ENCODE data around the gene GREB1.

The GREB1 gene

GRCh38 chr2:11630855-11631254 lies 97.0 kb downstream of the GREB1 start:
- no CpG with 5 or more reads among the region's 4 CpGs for WGBS (ENCODE audit: extremely low coverage, insufficient coverage, insufficient read length)
- H4K12ac ChIP-seq (ENCODE audit: low read depth, low read length) = no peak overlapping the region
- H3K4me2 ChIP-seq (ENCODE audit: low read length) = no peak overlapping the region
- no peak overlapping the region for H3K14ac ChIP-seq (ENCODE audit: low read length)
- no peaks in the 10 kb centered on the region for H3K79me2 ChIP-seq (ENCODE audit: control insufficient read depth, insufficient read depth, low read length, poor library complexity)
- no peak overlapping the region for H3K9ac ChIP-seq (ENCODE audit: low read length)
- H3K4ac ChIP-seq (ENCODE audit: low read depth, low read length) = no peak overlapping the region
- no peaks in the 10 kb centered on the region for H3K27me3 ChIP-seq (ENCODE audit: insufficient read depth, low read length)
- H3K23ac ChIP-seq (ENCODE audit: low read length) = no peak overlapping the region
- H2BK120ac ChIP-seq (ENCODE audit: insufficient read depth, low read length, poor library complexity) = no peak overlapping the region
- no peak overlapping the region for H2BK12ac ChIP-seq (ENCODE audit: low read length)
- H2AFZ ChIP-seq (ENCODE audit: insufficient read depth, low read length, poor library complexity) = no peak overlapping the region
- H2BK5ac ChIP-seq (ENCODE audit: low read depth, low read length, poor library complexity) = no peak overlapping the region
- H3K4me1 ChIP-seq (ENCODE audit: control insufficient read depth in 1 of 2, insufficient read depth in 2 of 2, low read length in 2 of 2) = no peaks in the 10 kb centered on the region
- H4K91ac ChIP-seq (ENCODE audit: low read depth, low read length) = no peak overlapping the region
- H3K9me3 ChIP-seq (ENCODE audit: insufficient read depth, low read depth, low read length) = peaks cover 11% of the 10 kb centered on the region
- H3K4me3 ChIP-seq (ENCODE audit: low read depth, low read length) = no peak overlapping the region
- no peaks in the 10 kb centered on the region for H3K79me1 ChIP-seq (ENCODE audit: low read length)
- peaks cover 15 to 24% of the 10 kb centered on the region in 2 experiments for H3K36me3 ChIP-seq (ENCODE audit: control insufficient read depth in 1 of 2, insufficient read depth in 2 of 2, low read length in 2 of 2)
- H3K27ac ChIP-seq (ENCODE audit: low read depth, low read length) = no peak overlapping the region
- H4K8ac ChIP-seq (ENCODE audit: low read depth, low read length) = no peak overlapping the region
- no peak for DNase-seq
- no peak overlapping the region for H3K18ac ChIP-seq (ENCODE audit: low read length)
- H2AK5ac ChIP-seq (ENCODE audit: low read length) = no peak overlapping the region

GRCh38 chr2:11631462-11631861 lies 97.6 kb downstream of the GREB1 start:
- H2BK5ac ChIP-seq (ENCODE audit: low read depth, low read length, poor library complexity) = no peak overlapping the region
- H3K79me1 ChIP-seq (ENCODE audit: low read length) = no peaks in the 10 kb centered on the region
- no peak overlapping the region for H2AFZ ChIP-seq (ENCODE audit: insufficient read depth, low read length, poor library complexity)
- H3K4me3 ChIP-seq (ENCODE audit: low read depth, low read length) = no peak overlapping the region
- no peak overlapping the region for H3K18ac ChIP-seq (ENCODE audit: low read length)
- no peak overlapping the region for H4K12ac ChIP-seq (ENCODE audit: low read depth, low read length)
- no peak overlapping the region for H4K91ac ChIP-seq (ENCODE audit: low read depth, low read length)
- H3K9me3 ChIP-seq (ENCODE audit: insufficient read depth, low read depth, low read length) = peaks cover 11% of the 10 kb centered on the region
- H2AK5ac ChIP-seq (ENCODE audit: low read length) = no peak overlapping the region
- H4K8ac ChIP-seq (ENCODE audit: low read depth, low read length) = no peak overlapping the region
- H3K4me1 ChIP-seq (ENCODE audit: control insufficient read depth in 1 of 2, insufficient read depth in 2 of 2, low read length in 2 of 2) = no peaks in the 10 kb centered on the region
- H2BK120ac ChIP-seq (ENCODE audit: insufficient read depth, low read length, poor library complexity) = no peak overlapping the region
- no peaks in the 10 kb centered on the region for H3K27me3 ChIP-seq (ENCODE audit: insufficient read depth, low read length)
- peaks cover 15 to 24% of the 10 kb centered on the region in 2 experiments for H3K36me3 ChIP-seq (ENCODE audit: control insufficient read depth in 1 of 2, insufficient read depth in 2 of 2, low read length in 2 of 2)
- no peak for DNase-seq
- no peak overlapping the region for H3K9ac ChIP-seq (ENCODE audit: low read length)
- H2BK12ac ChIP-seq (ENCODE audit: low read length) = no peak overlapping the region
- no peak overlapping the region for H3K4ac ChIP-seq (ENCODE audit: low read depth, low read length)
- no peak overlapping the region for H3K4me2 ChIP-seq (ENCODE audit: low read length)
- H3K27ac ChIP-seq (ENCODE audit: low read depth, low read length) = no peak overlapping the region
- H3K79me2 ChIP-seq (ENCODE audit: control insufficient read depth, insufficient read depth, low read length, poor library complexity) = no peaks in the 10 kb centered on the region
- WGBS (ENCODE audit: extremely low coverage, insufficient coverage, insufficient read length) = no CpG with 5 or more reads among the region's 7 CpGs
- H3K23ac ChIP-seq (ENCODE audit: low read length) = no peak overlapping the region
- no peak overlapping the region for H3K14ac ChIP-seq (ENCODE audit: low read length)

- Histone ChIP-seq H3K18ac (ENCODE audit: low read length) (no peak overlapping the region), H3K27me3 (ENCODE audit: insufficient read depth, low read length) (no peaks in the 10 kb centered on the region), H3K9ac (ENCODE audit: low read length) (no peak overlapping the region), H2AK5ac (ENCODE audit: low read length) (no peak overlapping the region), H4K8ac (ENCODE audit: low read depth, low read length) (no peak overlapping the region), H3K4me1 (ENCODE audit: control insufficient read depth in 1 of 2, insufficient read depth in 2 of 2, low read length in 2 of 2) (no peaks in the 10 kb centered on the region), H3K79me1 (ENCODE audit: low read length) (no peaks in the 10 kb centered on the region), H3K4me2 (ENCODE audit: low read length) (no peak overlapping the region), H3K23ac (ENCODE audit: low read length) (no peak overlapping the region), H4K12ac (ENCODE audit: low read depth, low read length) (no peak overlapping the region), H3K79me2 (ENCODE audit: control insufficient read depth, insufficient read depth, low read length, poor library complexity) (no peaks in the 10 kb centered on the region), H3K14ac (ENCODE audit: low read length) (no peak overlapping the region), H3K4me3 (ENCODE audit: low read depth, low read length) (no peak overlapping the region), H2AFZ (ENCODE audit: insufficient read depth, low read length, poor library complexity) (no peak overlapping the region), H3K36me3 (ENCODE audit: control insufficient read depth in 1 of 2, insufficient read depth in 2 of 2, low read length in 2 of 2) (peaks cover 10 to 24% of the 10 kb centered on the region in 2 experiments), H3K9me3 (ENCODE audit: insufficient read depth, low read depth, low read length) (peaks cover 4% of the 10 kb centered on the region), H3K4ac (ENCODE audit: low read depth, low read length) (no peak overlapping the region), H2BK5ac (ENCODE audit: low read depth, low read length, poor library complexity) (no peak overlapping the region), H3K27ac (ENCODE audit: low read depth, low read length) (no peak overlapping the region), H2BK120ac (ENCODE audit: insufficient read depth, low read length, poor library complexity) (no peak overlapping the region), H4K91ac (ENCODE audit: low read depth, low read length) (no peak overlapping the region), H2BK12ac (ENCODE audit: low read length) (no peak overlapping the region)
- DNase-seq = no peak
- WGBS (ENCODE audit: extremely low coverage, insufficient coverage, insufficient read length) = no CpG with 5 or more reads among the region's 28 CpGs
Measured at GRCh38 chr2:11633923-11634478, 100.2 kb downstream of the GREB1 start.

GRCh38 chr2:11634584-11634983 lies 100.7 kb downstream of the GREB1 start:
- WGBS (ENCODE audit: extremely low coverage, insufficient coverage, insufficient read length) = no CpG with 5 or more reads among the region's 15 CpGs
- H3K9me3 ChIP-seq (ENCODE audit: insufficient read depth, low read depth, low read length) = peaks cover 4% of the 10 kb centered on the region
- no peak overlapping the region for H3K9ac ChIP-seq (ENCODE audit: low read length)
- H2BK5ac ChIP-seq (ENCODE audit: low read depth, low read length, poor library complexity) = no peak overlapping the region
- DNase-seq = no peak
- H3K36me3 ChIP-seq (ENCODE audit: control insufficient read depth in 1 of 2, insufficient read depth in 2 of 2, low read length in 2 of 2) = peaks cover 12 to 26% of the 10 kb centered on the region in 2 experiments
- H2BK120ac ChIP-seq (ENCODE audit: insufficient read depth, low read length, poor library complexity) = no peak overlapping the region
- no peak overlapping the region for H3K18ac ChIP-seq (ENCODE audit: low read length)
- H3K79me2 ChIP-seq (ENCODE audit: control insufficient read depth, insufficient read depth, low read length, poor library complexity) = no peaks in the 10 kb centered on the region
- H3K4ac ChIP-seq (ENCODE audit: low read depth, low read length) = no peak overlapping the region
- no peak overlapping the region for H2AFZ ChIP-seq (ENCODE audit: insufficient read depth, low read length, poor library complexity)
- H2AK5ac ChIP-seq (ENCODE audit: low read length) = no peak overlapping the region
- H3K14ac ChIP-seq (ENCODE audit: low read length) = no peak overlapping the region
- no peak overlapping the region for H4K12ac ChIP-seq (ENCODE audit: low read depth, low read length)
- H3K23ac ChIP-seq (ENCODE audit: low read length) = no peak overlapping the region
- no peak overlapping the region for H3K27ac ChIP-seq (ENCODE audit: low read depth, low read length)
- H4K91ac ChIP-seq (ENCODE audit: low read depth, low read length) = no peak overlapping the region
- H2BK12ac ChIP-seq (ENCODE audit: low read length) = no peak overlapping the region
- no peaks in the 10 kb centered on the region for H3K27me3 ChIP-seq (ENCODE audit: insufficient read depth, low read length)
- no peaks in the 10 kb centered on the region for H3K79me1 ChIP-seq (ENCODE audit: low read length)
- no peak overlapping the region for H3K4me2 ChIP-seq (ENCODE audit: low read length)
- H4K8ac ChIP-seq (ENCODE audit: low read depth, low read length) = no peak overlapping the region
- no peaks in the 10 kb centered on the region for H3K4me1 ChIP-seq (ENCODE audit: control insufficient read depth in 1 of 2, insufficient read depth in 2 of 2, low read length in 2 of 2)
- no peak overlapping the region for H3K4me3 ChIP-seq (ENCODE audit: low read depth, low read length)

All from trophoblast cell (in vitro differentiated cells and primary cell).